HUES6 (cell line): ENCODE results near the gene ZNF554.
"Not testable (repeated sequence)": the region's sequence is repeated elsewhere in the genome, so short reads cannot be mapped to it uniquely, and the experiment has no call there.

Source experiments
- H3K27ac ChIP-seq: 2 replicates; pipeline ENCODE4 v1.7.0; 2013; ENCODE audit warnings: low read depth, mild to moderate bottlenecking, low read length, inconsistent platforms
- H3K27me3 ChIP-seq: 2 replicates; pipeline ENCODE4 v1.6.1; 2013; ENCODE audit warnings: low read length; ENCODE audit not compliant: control insufficient read depth, insufficient read depth
- H3K36me3 ChIP-seq: 2 replicates; pipeline ENCODE4 v1.6.1; 2013; ENCODE audit warnings: low read length; ENCODE audit not compliant: control insufficient read depth, insufficient read depth
- H3K4me1 ChIP-seq: 2 replicates; pipeline ENCODE4 v1.6.1; 2013; ENCODE audit warnings: low read length; ENCODE audit not compliant: control insufficient read depth, insufficient read depth
- H3K4me3 ChIP-seq: 2 replicates; pipeline ENCODE4 v1.5.1; 2013; ENCODE audit warnings: low read depth, low read length
- H3K9ac ChIP-seq: one replicate; pipeline ENCODE4 v1.6.1; 2013; ENCODE audit warnings: mild to moderate bottlenecking, low read length
- H3K9me3 ChIP-seq: 2 replicates; pipeline ENCODE4 v1.6.1; 2013; ENCODE audit warnings: low read depth, low read length; ENCODE audit not compliant: control insufficient read depth, insufficient read depth

ZNF554 gene

GRCh38 chr19:2792666-2793065 lies 27.0 kb upstream of the ZNF554 start:
- H3K27ac ChIP-seq, H3K9me3 ChIP-seq, H3K9ac ChIP-seq, H3K4me3 ChIP-seq, H3K27me3 ChIP-seq, H3K4me1 ChIP-seq: not testable (repeated sequence)
- peaks cover 79% of the 10 kb centered on the region for H3K36me3 ChIP-seq

DNA sequence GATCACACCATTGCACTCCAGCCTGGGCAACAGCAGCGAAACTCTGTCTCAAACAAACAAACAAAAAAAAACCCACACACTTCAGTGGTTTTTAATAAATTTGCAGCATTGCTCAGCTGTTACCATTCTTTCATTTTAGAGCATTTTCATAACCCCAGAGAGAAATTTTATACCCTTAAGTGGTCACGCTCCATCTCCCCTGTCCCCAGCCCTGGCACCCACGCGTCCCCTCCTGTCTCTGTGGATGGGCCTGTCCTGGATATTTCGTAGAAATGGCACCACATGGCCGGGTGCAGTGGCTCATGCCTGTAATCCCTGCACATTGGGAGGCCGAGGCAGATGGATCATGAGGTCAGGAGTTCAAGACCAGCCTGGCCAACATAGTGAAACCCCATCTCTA lies 26.5 kb upstream of the ZNF554 start:
- H3K9me3 ChIP-seq: no peaks in the 10 kb centered on the region
- H3K27ac ChIP-seq: no peak overlapping the region
- no peaks in the 10 kb centered on the region for H3K27me3 ChIP-seq
- peaks cover 78% of the 10 kb centered on the region for H3K36me3 ChIP-seq
- H3K4me3 ChIP-seq: no peak overlapping the region
- no peak overlapping the region for H3K9ac ChIP-seq
- no peaks in the 10 kb centered on the region for H3K4me1 ChIP-seq

- Histone ChIP-seq H3K36me3 (peaks cover 79% of the 10 kb centered on the region), H3K9ac (no peak overlapping the region), H3K9me3 (no peaks in the 10 kb centered on the region), H3K27ac (no peak overlapping the region), H3K4me1 (no peaks in the 10 kb centered on the region), H3K4me3 (no peak overlapping the region), H3K27me3 (no peaks in the 10 kb centered on the region)
Observed at GRCh38 chr19:2793577-2793976, 26.1 kb upstream of the ZNF554 start.

DNA sequence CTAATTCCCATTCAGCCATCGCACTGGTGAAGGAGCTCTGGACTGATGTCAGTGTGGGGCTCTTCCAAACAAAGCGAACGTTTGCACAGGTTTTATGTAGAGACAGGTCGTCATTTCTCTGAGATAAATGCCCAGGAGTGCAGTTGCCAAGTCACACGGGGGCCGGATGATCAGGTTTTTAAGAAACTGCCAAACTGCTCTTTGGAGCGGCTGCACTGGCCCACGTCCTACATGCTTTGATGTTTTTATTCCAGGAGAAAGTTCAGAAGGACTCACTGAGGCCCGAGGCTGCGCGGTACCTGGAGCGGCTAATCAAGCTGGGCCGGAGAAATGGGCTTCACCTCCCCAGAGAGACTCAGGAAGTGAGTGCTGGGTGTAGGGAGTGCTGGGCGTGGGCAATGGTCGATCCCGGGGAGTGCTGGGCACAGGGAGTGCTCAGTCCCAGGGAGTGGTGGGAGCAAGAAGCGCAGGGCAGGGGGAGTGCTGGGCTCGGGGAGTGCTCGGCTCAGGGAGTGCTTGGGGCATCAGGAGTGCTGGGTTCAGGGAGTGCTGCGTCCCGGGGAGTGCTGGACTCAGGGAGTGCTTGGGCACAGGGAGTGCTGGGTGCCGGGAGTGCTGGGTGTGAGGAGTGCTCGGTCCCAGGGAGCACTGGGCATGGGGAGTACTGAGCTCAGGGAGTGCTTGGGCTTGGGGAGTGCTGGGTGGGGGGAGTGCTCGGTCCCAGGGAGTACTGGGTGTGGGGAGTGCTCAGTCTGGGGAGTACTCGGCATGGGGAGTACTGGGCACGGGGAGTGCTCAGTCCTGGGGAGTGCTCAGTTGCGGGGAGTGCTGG lies 23.6 kb upstream of the ZNF554 start:
- Histone ChIP-seq H3K9ac (no peak overlapping the region), H3K4me3 (no peak overlapping the region), H3K27ac (no peak overlapping the region), H3K4me1 (no peaks in the 10 kb centered on the region), H3K9me3 (no peaks in the 10 kb centered on the region), H3K36me3 (peaks cover 87% of the 10 kb centered on the region), H3K27me3 (no peaks in the 10 kb centered on the region)

DNA sequence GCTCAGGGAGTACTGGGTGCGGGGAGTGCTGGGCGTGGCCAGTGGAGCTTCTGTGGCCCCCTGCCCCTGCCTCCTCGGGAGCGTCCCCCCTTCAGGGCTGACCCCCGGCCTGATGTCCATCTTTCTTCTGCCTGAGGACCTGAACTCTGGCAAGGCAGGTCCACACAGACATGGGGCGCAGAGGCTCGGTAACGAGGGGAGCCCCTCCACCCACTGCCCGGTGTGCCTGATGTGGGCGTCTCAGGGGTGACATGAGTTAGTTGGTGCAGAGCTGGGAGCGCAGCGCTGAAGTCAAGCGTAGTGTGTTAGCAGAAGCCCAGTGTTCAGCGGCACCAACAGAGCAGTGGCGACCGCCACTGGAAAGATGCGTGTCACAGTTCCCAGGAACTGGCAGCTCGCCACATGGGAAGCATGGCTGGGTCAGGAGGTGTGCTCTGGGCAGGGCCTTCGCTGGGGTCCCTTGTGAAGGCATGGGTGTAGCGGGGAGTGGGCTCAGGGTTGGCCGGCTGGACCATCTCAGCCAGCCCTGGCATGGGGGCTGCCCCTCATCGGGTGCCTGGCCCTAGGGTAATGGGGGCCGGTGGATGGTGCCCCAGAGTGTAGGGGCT lies 22.9 kb upstream of the ZNF554 start:
- no peak overlapping the region for H3K9ac ChIP-seq
- H3K4me1 ChIP-seq: no peaks in the 10 kb centered on the region
- no peaks in the 10 kb centered on the region for H3K9me3 ChIP-seq
- no peak overlapping the region for H3K4me3 ChIP-seq
- H3K27me3 ChIP-seq: no peaks in the 10 kb centered on the region
- no peak overlapping the region for H3K27ac ChIP-seq
- peaks cover 87% of the 10 kb centered on the region for H3K36me3 ChIP-seq

DNA sequence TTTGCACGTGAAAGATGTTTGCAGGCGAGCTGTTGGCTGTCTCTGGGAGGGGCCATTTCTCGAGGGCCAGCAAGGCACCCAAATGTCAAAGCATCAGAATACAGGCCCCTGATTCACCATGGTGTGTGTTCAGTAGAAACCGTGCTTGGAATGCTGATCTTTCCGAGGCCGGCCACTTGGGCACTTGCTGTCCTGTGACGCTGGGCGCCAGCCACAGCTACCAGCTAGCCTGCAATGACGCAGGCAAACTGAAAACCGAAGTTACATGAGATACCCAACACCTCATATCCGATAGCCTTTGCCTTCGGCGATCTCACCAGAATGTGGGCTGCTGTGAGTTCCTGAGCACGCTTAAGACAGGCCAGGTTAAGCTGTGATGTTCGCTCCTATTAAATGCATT lies 22.4 kb upstream of the ZNF554 start:
- H3K36me3 ChIP-seq: peaks cover 86% of the 10 kb centered on the region
- H3K27me3 ChIP-seq: no peaks in the 10 kb centered on the region
- no peaks in the 10 kb centered on the region for H3K9me3 ChIP-seq
- H3K4me1 ChIP-seq: no peaks in the 10 kb centered on the region
- no peak overlapping the region for H3K27ac ChIP-seq
- H3K4me3 ChIP-seq: no peak overlapping the region
- no peak overlapping the region for H3K9ac ChIP-seq

DNA sequence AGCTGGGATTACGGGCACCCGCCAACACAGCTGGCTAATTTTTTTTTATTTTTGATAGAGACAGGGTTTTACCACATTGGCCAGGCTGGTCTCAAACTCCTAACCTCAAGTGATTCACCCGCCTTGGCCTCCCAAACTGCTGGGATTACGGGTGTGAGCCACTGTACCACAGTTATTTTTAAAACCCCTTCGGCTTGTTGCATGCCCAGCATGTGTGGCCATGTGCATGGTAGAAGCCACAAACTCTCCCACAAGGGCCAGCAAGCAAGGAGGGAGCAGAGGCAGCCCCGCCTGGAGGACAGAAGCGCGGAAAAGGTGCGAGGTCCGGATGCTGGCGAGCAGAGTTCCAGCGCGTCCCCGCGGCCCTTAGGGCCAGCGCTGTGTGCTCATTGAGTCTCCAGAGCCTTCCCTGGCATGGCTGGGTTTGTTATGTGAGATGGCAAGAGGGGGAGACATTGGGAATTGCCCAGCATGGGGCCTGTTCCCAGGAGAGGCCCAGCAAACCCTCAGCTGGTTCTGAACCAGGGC lies 21.4 kb upstream of the ZNF554 start:
- H3K4me1 ChIP-seq: no peaks in the 10 kb centered on the region
- H3K4me3 ChIP-seq: no peak overlapping the region
- no peak overlapping the region for H3K9ac ChIP-seq
- no peak overlapping the region for H3K27ac ChIP-seq
- H3K9me3 ChIP-seq: no peaks in the 10 kb centered on the region
- peaks cover 90% of the 10 kb centered on the region for H3K36me3 ChIP-seq
- H3K27me3 ChIP-seq: no peaks in the 10 kb centered on the region

DNA sequence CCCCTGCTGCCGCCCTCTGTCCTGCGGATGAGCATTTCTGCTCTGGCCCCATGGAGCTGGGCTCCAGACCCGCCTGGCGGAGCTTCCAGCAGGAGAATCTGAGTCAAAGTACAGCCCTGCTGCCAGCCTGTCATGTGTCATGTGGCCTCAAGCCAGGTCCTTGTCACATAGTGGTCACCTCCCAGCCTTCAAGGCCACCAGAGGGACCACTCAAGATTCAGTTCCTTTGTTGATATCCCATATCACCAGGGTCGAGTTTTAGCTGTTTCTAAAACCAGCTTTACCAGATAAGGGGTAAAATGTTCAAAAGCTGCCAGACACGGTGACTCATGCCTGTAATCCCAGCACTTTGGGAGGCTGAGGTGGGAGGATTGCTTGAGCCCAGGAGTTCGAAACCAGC lies 20.9 kb upstream of the ZNF554 start:
- Histone ChIP-seq H3K9me3 (no peaks in the 10 kb centered on the region), H3K4me1 (no peaks in the 10 kb centered on the region), H3K4me3 (no peak overlapping the region), H3K27me3 (no peaks in the 10 kb centered on the region), H3K27ac (no peak overlapping the region), H3K9ac (no peak overlapping the region), H3K36me3 (peaks cover 91% of the 10 kb centered on the region)

GRCh38 chr19:2799273-2800020 lies 20.2 kb upstream of the ZNF554 start:
- Histone ChIP-seq H3K9me3 (no peaks in the 10 kb centered on the region), H3K27ac (no peak overlapping the region), H3K4me3 (no peak overlapping the region), H3K27me3 (no peaks in the 10 kb centered on the region), H3K4me1 (no peaks in the 10 kb centered on the region), H3K9ac (no peak overlapping the region), H3K36me3 (peaks cover 90% of the 10 kb centered on the region)

GRCh38 chr19:2800506-2800905 lies 19.2 kb upstream of the ZNF554 start:
- no peaks in the 10 kb centered on the region for H3K9me3 ChIP-seq
- H3K27me3 ChIP-seq: no peaks in the 10 kb centered on the region
- H3K4me1 ChIP-seq: no peaks in the 10 kb centered on the region
- H3K27ac ChIP-seq: no peak overlapping the region
- no peak overlapping the region for H3K4me3 ChIP-seq
- H3K9ac ChIP-seq: no peak overlapping the region
- peaks cover 92% of the 10 kb centered on the region for H3K36me3 ChIP-seq

DNA sequence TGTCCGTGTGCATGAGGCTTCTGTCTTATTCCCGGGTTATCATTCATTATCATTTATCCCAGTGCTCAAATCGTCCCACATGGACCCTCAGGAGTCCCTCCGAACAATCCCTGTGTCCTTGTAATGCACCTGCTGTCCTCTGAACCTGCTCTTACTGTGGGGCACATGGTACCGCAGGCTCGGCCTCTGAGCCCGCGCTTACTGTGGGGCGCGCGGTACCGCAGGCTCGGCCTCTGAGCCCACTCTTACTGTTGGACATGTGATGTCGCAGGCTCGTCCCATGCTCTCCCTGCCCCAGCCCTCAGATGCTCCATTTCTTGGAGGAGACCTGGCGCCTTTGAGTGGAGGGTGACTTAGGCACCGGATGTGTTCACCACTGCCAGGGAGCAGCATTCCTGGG lies 16.8 kb upstream of the ZNF554 start:
- Histone ChIP-seq H3K9me3 (no peaks in the 10 kb centered on the region), H3K4me3 (no peak overlapping the region), H3K27me3 (no peaks in the 10 kb centered on the region), H3K27ac (no peak overlapping the region), H3K36me3 (peaks cover 89% of the 10 kb centered on the region), H3K4me1 (no peaks in the 10 kb centered on the region), H3K9ac (no peak overlapping the region)
